Effector memory CD8-positive, alpha-beta T cell (primary cell): ENCODE data around the gene SH3D19.
"Not testable (repeated sequence)": the region's sequence is repeated elsewhere in the genome, so short reads cannot be mapped to it uniquely, and the experiment has no call there.

Source experiments
- ATAC-seq: fragments of 150-1000 bp; cut with Tn5 transposase; replicated peaks from 2 replicates; pipeline ENCODE4 v1.10.0; 2021; ENCODE audit warnings: mild to moderate bottlenecking, moderate library complexity
- DNase-seq, 3 experiments: peaks; one replicate each; pipeline ENCODE4 v3.0.0; 2021
- H3K27ac Mint-ChIP-seq, 2 donors: one replicate each; pipeline ENCODE4 v1.8.0; 2022; ENCODE audit warnings: mild to moderate bottlenecking in 2 of 2, mixed read lengths in 2 of 2, moderate library complexity in 2 of 2
- H3K27me3 Mint-ChIP-seq, 2 donors: one replicate each; pipeline ENCODE4 v1.8.0; 2022; ENCODE audit warnings: mixed read lengths in 2 of 2
- H3K36me3 Mint-ChIP-seq: one replicate; pipeline ENCODE4 v1.8.0; 2022; ENCODE audit warnings: mild to moderate bottlenecking, moderate library complexity, mixed read lengths; ENCODE audit not compliant: insufficient read depth
- H3K4me1 Mint-ChIP-seq, 2 donors: one replicate each; pipeline ENCODE4 v1.8.0; 2022; ENCODE audit warnings: low read depth in 2 of 2, mixed read lengths in 2 of 2
- H3K4me3 Mint-ChIP-seq, 2 donors: one replicate each; pipeline ENCODE4 v1.8.0; 2022; ENCODE audit warnings: mild to moderate bottlenecking in 2 of 2, mixed read lengths in 2 of 2, moderate library complexity in 2 of 2
- H3K9me3 Mint-ChIP-seq, 2 donors: one replicate each; pipeline ENCODE4 v1.8.0; 2022; ENCODE audit warnings: mixed read lengths in 2 of 2

The SH3D19 gene

GRCh38 chr4:151091047-151091446 lies 234.4 kb downstream of the SH3D19 start:
- Mint-ChIP-seq H3K4me1 (no peaks in the 10 kb centered on the region), H3K9me3 (no peaks in the 10 kb centered on the region), H3K27ac (no peak overlapping the region), H3K36me3 (no peaks in the 10 kb centered on the region), H3K4me3 (no peak overlapping the region), H3K27me3 (peaks cover 23 to 42% of the 10 kb centered on the region in 2 donors)
- ATAC-seq (no peak), DNase-seq (no peak)

DNA sequence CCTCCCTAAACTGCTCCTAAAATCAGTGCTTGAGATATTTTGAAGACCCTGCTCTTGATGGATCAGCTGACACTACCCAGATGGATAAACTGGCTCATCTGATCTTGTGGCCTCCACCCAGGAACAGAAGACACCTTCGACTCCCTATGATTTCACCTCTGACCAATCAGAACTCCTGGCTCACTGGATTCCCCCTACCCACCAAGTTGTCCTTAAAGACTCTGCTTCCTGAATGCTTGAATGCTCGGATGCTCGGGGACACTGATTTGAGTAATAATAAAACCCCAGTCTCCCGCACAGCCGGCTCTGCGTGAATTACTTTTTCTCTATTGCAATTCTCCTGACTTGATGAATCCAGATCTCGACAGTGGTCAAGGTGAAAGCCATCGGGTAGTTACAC lies 237.9 kb downstream of the SH3D19 start:
- Mint-ChIP-seq H3K4me1 (no peaks in the 10 kb centered on the region), H3K9me3 (no peaks in the 10 kb centered on the region), H3K4me3 (no peak overlapping the region), H3K27ac (no peak overlapping the region), H3K27me3 (peaks cover 14 to 26% of the 10 kb centered on the region in 2 donors), H3K36me3 (no peaks in the 10 kb centered on the region)
- ATAC-seq: no peak
- DNase-seq: no peak

- H3K27me3 Mint-ChIP-seq, H3K9me3 Mint-ChIP-seq, H3K4me3 Mint-ChIP-seq, H3K27ac Mint-ChIP-seq, DNase-seq, H3K4me1 Mint-ChIP-seq, ATAC-seq, H3K36me3 Mint-ChIP-seq: not testable (repeated sequence)
Measured at GRCh38 chr4:151077978-151078377, 247.4 kb downstream of the SH3D19 start.

DNA sequence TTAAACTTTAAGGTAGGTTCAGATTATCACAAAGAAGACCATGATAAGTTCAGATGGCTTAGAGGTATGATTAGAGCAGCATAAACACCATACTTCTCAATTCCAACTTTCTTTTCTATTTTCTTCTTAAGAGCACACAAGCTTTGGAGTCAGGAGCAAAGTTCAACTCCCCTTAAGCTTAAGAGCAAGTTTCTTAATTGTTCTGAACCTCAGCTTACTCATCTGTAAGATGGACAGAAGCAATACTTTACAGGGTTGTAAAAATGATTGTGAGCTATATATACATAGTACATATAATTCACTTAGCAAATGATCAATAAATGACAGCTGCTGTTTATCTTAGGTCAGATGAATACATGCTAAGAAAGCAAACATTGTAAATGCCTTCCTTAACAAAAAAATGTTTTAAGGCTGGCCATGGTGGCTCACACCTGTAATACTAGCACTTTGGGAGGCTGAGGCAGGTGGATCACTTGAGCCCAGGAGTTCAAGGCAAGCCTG lies 250.9 kb downstream of the SH3D19 start:
- no peak for ATAC-seq

More for the DNA sequence above, 250.9 kb downstream of the SH3D19 start:
- no peaks in the 10 kb centered on the region for H3K4me1 Mint-ChIP-seq
- no peak overlapping the region for H3K4me3 Mint-ChIP-seq
- H3K36me3 Mint-ChIP-seq: no peaks in the 10 kb centered on the region
- no peak overlapping the region for H3K27ac Mint-ChIP-seq
- DNase-seq: no peak
- H3K9me3 Mint-ChIP-seq: no peaks in the 10 kb centered on the region
- H3K27me3 Mint-ChIP-seq: peaks cover 6 to 11% of the 10 kb centered on the region in 2 donors
